NCI-H2029 (cell line): Measurements from ENCODE around the gene VSTM2A.

ENCODE experiments used
- DNase-seq: peaks from one replicate; lab custom pipeline; 2025; lab: John Stamatoyannopoulos, UW

Gene VSTM2A

GRCh38 chr7:54615537-54615936, 73.4 kb downstream of the VSTM2A start:
- no peak for DNase-seq
